ENCODE data around the gene ATP9B. TPM values are rescaled to one million over a fixed set of nuclear protein-coding genes. Genes with fewer than 3 reads are reported as not detected.
A peak's percentile ranks its signal among the peaks of the same experiment; 100 is the strongest.

The ATP9B gene
- total RNA-seq, 1 donor from 2014 or later = 49.2 TPM

DNA sequence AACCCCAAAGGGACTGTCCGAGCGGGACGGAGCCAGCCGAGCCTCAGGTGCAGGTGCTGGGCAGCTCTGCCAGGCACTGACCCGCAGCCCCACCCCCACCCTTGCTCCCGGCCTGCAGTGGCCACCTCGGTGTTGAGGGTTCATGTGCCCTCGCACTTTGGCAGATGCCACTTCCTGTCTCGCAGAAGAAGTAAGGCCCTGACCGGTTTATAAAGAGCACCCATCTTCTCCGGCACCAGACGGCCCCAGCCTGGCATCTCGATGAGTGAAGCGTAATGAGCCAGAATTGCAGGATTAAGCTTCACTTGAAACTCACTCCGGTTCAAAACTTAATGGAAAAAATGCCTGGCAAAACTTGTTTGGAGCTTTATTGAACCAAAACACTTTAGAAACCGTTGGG, 315.6 kb downstream of the ATP9B start:
- Mint-ChIP-seq H3K9me3 (no peaks in the 10 kb centered on the region), H3K27me3 (no peaks in the 10 kb centered on the region), H3K27ac (no peak overlapping the region), H3K4me3 (no peak overlapping the region), H3K36me3 (ENCODE audit: low read depth) (no peaks in the 10 kb centered on the region), H3K4me1 (peaks cover 10% of the 10 kb centered on the region)
- ChIA-PET CTCF (interaction anchor here (1.0 to 1.4 kb wide), 2 partner anchors 9 to 146 kb away, joined by 4 read pairs; no protein-coding TSS in a partner anchor), POLR2A (interaction anchor here (0.8 to 1.1 kb wide), 2 partner anchors 277 to 294 kb away, joined by 4 to 6 read pairs; no protein-coding TSS in a partner anchor)
- intact Hi-C loops (cut with micrococcal nuclease) = no loop called here
- no peak for DNase-seq
- no peak for ATAC-seq (ENCODE audit: low read depth)
- TF ChIP-seq, protein P1, sequence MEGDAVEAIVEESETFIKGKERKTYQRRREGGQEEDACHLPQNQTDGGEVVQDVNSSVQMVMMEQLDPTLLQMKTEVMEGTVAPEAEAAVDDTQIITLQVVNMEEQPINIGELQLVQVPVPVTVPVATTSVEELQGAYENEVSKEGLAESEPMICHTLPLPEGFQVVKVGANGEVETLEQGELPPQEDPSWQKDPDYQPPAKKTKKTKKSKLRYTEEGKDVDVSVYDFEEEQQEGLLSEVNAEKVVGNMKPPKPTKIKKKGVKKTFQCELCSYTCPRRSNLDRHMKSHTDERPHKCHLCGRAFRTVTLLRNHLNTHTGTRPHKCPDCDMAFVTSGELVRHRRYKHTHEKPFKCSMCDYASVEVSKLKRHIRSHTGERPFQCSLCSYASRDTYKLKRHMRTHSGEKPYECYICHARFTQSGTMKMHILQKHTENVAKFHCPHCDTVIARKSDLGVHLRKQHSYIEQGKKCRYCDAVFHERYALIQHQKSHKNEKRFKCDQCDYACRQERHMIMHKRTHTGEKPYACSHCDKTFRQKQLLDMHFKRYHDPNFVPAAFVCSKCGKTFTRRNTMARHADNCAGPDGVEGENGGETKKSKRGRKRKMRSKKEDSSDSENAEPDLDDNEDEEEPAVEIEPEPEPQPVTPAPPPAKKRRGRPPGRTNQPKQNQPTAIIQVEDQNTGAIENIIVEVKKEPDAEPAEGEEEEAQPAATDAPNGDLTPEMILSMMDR (IDR thresholded peaks at IDR 0.05) = no peak

DNA sequence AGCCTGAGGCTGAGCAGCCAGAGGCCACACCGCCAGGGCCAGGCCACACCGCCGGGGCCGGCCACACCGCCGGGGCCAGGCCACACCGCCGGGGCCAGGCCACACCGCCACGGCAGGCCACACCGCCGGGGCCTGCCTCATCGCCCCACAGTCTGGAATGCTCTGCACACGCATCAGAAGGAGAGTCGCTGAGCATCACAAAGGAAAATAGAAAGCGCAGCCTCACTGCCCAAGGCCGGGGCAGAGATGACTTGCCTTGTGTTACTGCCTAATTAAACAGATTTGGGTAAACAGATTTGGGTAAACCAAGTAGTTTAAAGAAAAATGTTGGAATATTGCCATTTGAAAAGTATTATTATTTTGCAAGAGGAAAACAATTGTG, 316.1 kb downstream of the ATP9B start:
- TF ChIP-seq, protein P1 (IDR thresholded peaks at IDR 0.05) = no peak
- H3K36me3 Mint-ChIP-seq (ENCODE audit: low read depth) = no peaks in the 10 kb centered on the region
- ChIA-PET POLR2A (interaction anchor here (0.8 kb wide), 1 partner anchor 278 kb away, joined by 6 read pairs; no protein-coding TSS in a partner anchor), CTCF (interaction anchor here (1.1 to 1.4 kb wide), 2 partner anchors 8 to 239 kb away, joined by 3 to 4 read pairs; no protein-coding TSS in a partner anchor)
- intact Hi-C loops (cut with micrococcal nuclease) = no loop called here
- no peaks in the 10 kb centered on the region for H3K9me3 Mint-ChIP-seq
- peaks cover 10% of the 10 kb centered on the region for H3K4me1 Mint-ChIP-seq
- H3K27ac Mint-ChIP-seq = no peak overlapping the region
- no peaks in the 10 kb centered on the region for H3K27me3 Mint-ChIP-seq
- no peak overlapping the region for H3K4me3 Mint-ChIP-seq
- no peak for DNase-seq
- no peak for ATAC-seq (ENCODE audit: low read depth)

DNA sequence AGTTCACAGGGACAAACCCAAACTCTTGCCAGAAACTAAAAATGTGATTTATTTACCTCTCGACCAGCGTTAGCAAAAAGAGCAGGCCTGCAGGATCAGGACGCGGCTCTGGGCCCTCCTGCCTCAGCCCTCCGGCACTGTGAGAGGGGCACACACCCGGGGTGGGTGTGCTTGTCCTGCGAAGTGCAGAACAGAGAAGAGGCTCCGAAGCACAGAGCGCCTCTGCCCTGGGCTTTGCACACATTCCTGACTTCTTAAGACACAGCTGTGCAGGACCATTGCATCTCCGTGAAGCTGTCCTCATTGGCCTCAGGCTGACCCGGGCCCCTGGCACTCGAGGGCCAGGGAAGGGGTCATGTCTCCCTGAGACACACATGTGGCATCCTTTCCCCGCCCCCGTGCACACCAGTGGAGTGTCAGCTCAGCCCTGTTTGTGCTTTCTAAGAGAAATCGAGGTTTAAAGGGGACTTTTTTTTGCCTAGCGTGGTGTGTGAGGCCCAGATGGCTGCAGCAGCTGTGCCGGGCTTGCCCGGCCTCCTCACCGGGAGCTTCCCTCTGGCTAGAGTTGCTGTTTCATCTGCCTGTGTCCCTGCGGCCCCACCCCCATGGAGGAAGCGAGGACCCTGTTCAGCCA, 316.6 kb downstream of the ATP9B start:
- H3K9me3 Mint-ChIP-seq = no peaks in the 10 kb centered on the region
- no peaks in the 10 kb centered on the region for H3K27me3 Mint-ChIP-seq
- no peak overlapping the region for H3K27ac Mint-ChIP-seq
- TF ChIP-seq, protein P1 (IDR thresholded peaks at IDR 0.05) = no peak
- peaks cover 10% of the 10 kb centered on the region for H3K4me1 Mint-ChIP-seq
- H3K36me3 Mint-ChIP-seq (ENCODE audit: low read depth) = no peaks in the 10 kb centered on the region
- H3K4me3 Mint-ChIP-seq = no peak overlapping the region
- no peak for DNase-seq
- intact Hi-C loops (cut with micrococcal nuclease) = no loop called here
- ChIA-PET CTCF (interaction anchor here (1.1 kb wide), 1 partner anchor 239 kb away, joined by 3 read pairs; no protein-coding TSS in a partner anchor), POLR2A (no interaction called here)
- ATAC-seq (ENCODE audit: low read depth) = no peak

DNA sequence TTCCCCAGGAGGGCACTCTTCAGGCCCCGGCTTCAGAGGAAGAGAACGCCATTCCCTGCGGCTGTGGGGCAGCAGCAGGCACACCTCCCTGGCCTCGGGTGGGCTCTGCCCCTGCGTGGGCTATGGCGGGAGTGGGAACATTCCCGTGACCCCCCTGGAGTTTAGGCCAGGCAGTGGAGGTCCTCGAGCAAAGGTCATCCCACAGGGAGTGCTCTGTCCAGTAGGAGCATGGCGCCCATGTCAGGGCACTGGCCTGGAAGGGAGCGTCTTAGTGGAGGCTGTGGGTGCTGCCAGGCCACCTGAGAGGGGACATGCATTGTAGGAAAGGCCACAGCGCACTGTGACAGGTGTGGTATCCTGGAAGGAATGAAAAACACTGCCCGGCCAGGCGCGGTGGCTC, 317.4 kb downstream of the ATP9B start:
- Mint-ChIP-seq H3K27ac (no peak overlapping the region), H3K27me3 (no peaks in the 10 kb centered on the region), H3K4me1 (peaks cover 8% of the 10 kb centered on the region), H3K9me3 (no peaks in the 10 kb centered on the region), H3K36me3 (ENCODE audit: low read depth) (no peaks in the 10 kb centered on the region), H3K4me3 (no peak overlapping the region)
- DNase-seq (no peak), ATAC-seq (ENCODE audit: low read depth) (no peak)
- POLR2A ChIA-PET = interaction anchor here (0.7 kb wide), 1 partner anchor 254 kb away, joined by 6 read pairs; no protein-coding TSS in a partner anchor
- intact Hi-C loops (cut with micrococcal nuclease) = no loop called here
- TF ChIP-seq, protein P1 (IDR thresholded peaks at IDR 0.05) = no peak
- CTCF ChIA-PET = interaction anchor here (1.1 kb wide), 1 partner anchor 238 kb away, joined by 3 read pairs; no protein-coding TSS in a partner anchor

DNA sequence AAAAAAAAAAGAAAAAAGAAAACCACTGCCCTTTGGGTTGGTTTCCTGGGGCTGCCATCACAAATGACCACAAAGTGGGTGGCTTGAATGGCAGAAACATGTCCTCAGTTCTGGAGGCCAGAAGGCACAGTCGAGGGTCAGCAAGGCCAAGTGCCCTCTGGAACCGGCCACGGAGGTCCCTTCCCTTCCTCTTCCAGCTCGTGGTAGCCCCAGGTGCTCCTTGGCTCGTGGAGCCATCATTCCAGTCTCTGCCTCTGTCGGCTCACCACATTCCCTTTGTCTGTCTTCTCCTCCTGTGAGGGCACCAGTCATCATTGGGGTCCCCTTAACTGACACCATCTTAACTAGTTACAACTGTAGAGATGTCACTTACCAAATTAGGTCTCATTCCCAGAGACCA, 318.0 kb downstream of the ATP9B start:
- ATAC-seq (ENCODE audit: low read depth) = no peak
- Mint-ChIP-seq H3K4me3 (no peak overlapping the region), H3K4me1 (peaks cover 10% of the 10 kb centered on the region), H3K9me3 (no peaks in the 10 kb centered on the region), H3K36me3 (ENCODE audit: low read depth) (no peaks in the 10 kb centered on the region), H3K27me3 (no peaks in the 10 kb centered on the region), H3K27ac (no peak overlapping the region)
- TF ChIP-seq, protein P1 (IDR thresholded peaks at IDR 0.05) = no peak
- intact Hi-C loops (cut with micrococcal nuclease) = no loop called here
- ChIA-PET CTCF (interaction anchor here (1.5 kb wide), 1 partner anchor 8 kb away, joined by 3 read pairs; no protein-coding TSS in a partner anchor), POLR2A (interaction anchor here (0.7 kb wide), 1 partner anchor 253 kb away, joined by 6 read pairs; no protein-coding TSS in a partner anchor)
- peak; percentile 9 for DNase-seq
